Left ventricle myocardium inferior (tissue), 1 donor: ENCODE data around the gene ACSM5. TPM values are rescaled to one million over a fixed set of nuclear protein-coding genes. Genes with fewer than 3 reads are reported as not detected.

Source experiments
- DNase-seq: peaks from one replicate; pipeline ENCODE4 v3.0.0-alpha.2; 2020
- H3K27ac ChIP-seq: fragments of 200-600 bp; replicated peaks from 2 replicates; pipeline ENCODE4 v1.8.0; 2021
- H3K27me3 ChIP-seq: fragments of 200-600 bp; 2 replicates; pipeline ENCODE4 v1.8.0; 2021; ENCODE audit warnings: low read depth
- H3K36me3 ChIP-seq: fragments of 200-600 bp; 2 replicates; pipeline ENCODE4 v1.8.0; 2021
- H3K4me1 ChIP-seq: fragments of 200-600 bp; 2 replicates; pipeline ENCODE4 v1.8.0; 2021
- H3K4me3 ChIP-seq: fragments of 200-600 bp; 2 replicates; pipeline ENCODE4 v1.8.0; 2021; ENCODE audit warnings: mild to moderate bottlenecking, moderate library complexity
- H3K9me3 ChIP-seq: fragments of 200-600 bp; replicated peaks from 2 replicates; pipeline ENCODE4 v1.8.0; 2021
- CTCF ChIP-seq: fragments of 200-600 bp; IDR thresholded peaks from 2 replicates; pipeline ENCODE4 v1.8.0; 2021; ENCODE audit warnings: antibody characterized with exemption, mild to moderate bottlenecking, borderline replicate concordance
- intact Hi-C: fragments of 100-400 bp; cut with micrococcal nuclease; formaldehyde crosslinking; loops from one replicate; pipeline ENCODE4 v1.11.0; 2022
- total RNA-seq: library from RNA; stranded (reverse); fragmentation: NEBNext Ultra II Directional; extraction: Animal tissue kit (Norgen Biotek cat#: 25700); gene quantifications from one replicate; pipeline ENCODE4 v1.2.1, GENCODE V29; 2021
- donor health status: DM: no; HTN: yes; CAD: no; lungs with severe emphysema.

Gene ACSM5
- total RNA-seq, 1 donor from 2014 or later = 1.6 TPM

- no peak for DNase-seq
- Histone ChIP-seq H3K36me3 (no peaks in the 10 kb centered on the region), H3K27me3 (no peaks in the 10 kb centered on the region), H3K9me3 (no peaks in the 10 kb centered on the region), H3K4me1 (no peaks in the 10 kb centered on the region), H3K27ac (no peak overlapping the region), H3K4me3 (no peak overlapping the region)
- no peak for TF ChIP-seq CTCF
- intact Hi-C loops = no loop called here
Measured at GRCh38 chr16:20401066-20401465, 8.3 kb upstream of the ACSM5 start.

- Histone ChIP-seq H3K4me1 (no peaks in the 10 kb centered on the region), H3K9me3 (no peaks in the 10 kb centered on the region), H3K27me3 (no peaks in the 10 kb centered on the region), H3K27ac (no peak overlapping the region), H3K36me3 (no peaks in the 10 kb centered on the region), H3K4me3 (no peak overlapping the region)
- TF ChIP-seq CTCF = no peak
- no peak for DNase-seq
- intact Hi-C loops = no loop called here
Measured at GRCh38 chr16:20401475-20402016, 7.8 kb upstream of the ACSM5 start.

- no peak for DNase-seq
- Histone ChIP-seq H3K9me3 (no peaks in the 10 kb centered on the region), H3K4me1 (no peaks in the 10 kb centered on the region), H3K27me3 (no peaks in the 10 kb centered on the region), H3K4me3 (no peak overlapping the region), H3K27ac (no peak overlapping the region), H3K36me3 (no peaks in the 10 kb centered on the region)
- TF ChIP-seq CTCF = no peak
- intact Hi-C loops = no loop called here
Measured at GRCh38 chr16:20402651-20403050, 6.7 kb upstream of the ACSM5 start.

GRCh38 chr16:20404637-20405036 is 4.7 kb upstream of the ACSM5 start, which contains the start of gene PDILT:
PDILT (minus strand) TSS chr16:20404737; CDS start chr16:20399300, 5,437 bp downstream.
- no peak within 1 kb of the TSS for H3K4me3 ChIP-seq
- no peak for TF ChIP-seq CTCF
- no peak for DNase-seq
- no peak within 1 kb of the TSS for H3K27ac ChIP-seq
- H3K9me3 ChIP-seq = no peaks in the 10 kb centered on the region
- no peaks in the 10 kb centered on the region for H3K27me3 ChIP-seq
- intact Hi-C loops = no loop called here
- H3K4me1 ChIP-seq = no peaks in the 10 kb centered on the region
- no peaks in the 10 kb centered on the region for H3K36me3 ChIP-seq

- H3K4me3 ChIP-seq = no peak overlapping the region
- TF ChIP-seq CTCF = no peak
- no peaks in the 10 kb centered on the region for H3K9me3 ChIP-seq
- H3K36me3 ChIP-seq = no peaks in the 10 kb centered on the region
- H3K4me1 ChIP-seq = no peaks in the 10 kb centered on the region
- peaks cover 8% of the 10 kb centered on the region for H3K27me3 ChIP-seq
- H3K27ac ChIP-seq = no peak overlapping the region
- no peak for DNase-seq
- intact Hi-C loops = no loop called here
Measured at GRCh38 chr16:20410121-20410723, 888 bp downstream of the ACSM5 start.
